Caki2 (cell line): ENCODE data around the gene CTSO. TPM values are rescaled to one million over a fixed set of nuclear protein-coding genes. Genes with fewer than 3 reads are reported as not detected.
A peak's percentile ranks its signal among the peaks of the same experiment; 100 is the strongest.
"Not testable (repeated sequence)": the region's sequence is repeated elsewhere in the genome, so short reads cannot be mapped to it uniquely, and the experiment has no call there.

ENCODE experiments used
- DNase-seq: peaks from one replicate; pipeline ENCODE4 v3.0.0-alpha.2; 2015; ENCODE audit warnings: low read depth
- in situ Hi-C: cut with HindIII; loops from 2 replicates; pipeline ENCODE4 v1.10.0; 2016; ENCODE audit warnings: low sequenced_read_pairs, low pct_unique_long_range_greater_than_20kb, mixed read lengths
- total RNA-seq: library from RNA; depleted of rRNA; stranded (reverse); fragments of >200 nt; shearing (Covaris generic); gene quantifications from 2 replicates; pipeline ENCODE4 v1.2.3, GENCODE V29; 2014; ENCODE audit warnings: low replicate concordance

The CTSO gene
- total RNA-seq, 1 experiment from 2014 or later: 17.0 TPM

GRCh38 chr4:155960522-155960921 lies 6.9 kb upstream of the CTSO start:
- DNase-seq: no peak
- in situ Hi-C loops: no loop called here

GRCh38 chr4:155959417-155959816 lies 5.8 kb upstream of the CTSO start:
- DNase-seq: no peak
- in situ Hi-C loops: no loop called here

- in situ Hi-C loops: no loop called here
These were observed 2.8 kb upstream of the CTSO start for GRCh38 chr4:155956461-155956860.

GRCh38 chr4:155954939-155955338 lies 1.3 kb upstream of the CTSO start:
- DNase-seq: no peak
- in situ Hi-C loops: no loop called here

More at GRCh38 chr4:155956461-155956860, 2.8 kb upstream of the CTSO start:
- no peak for DNase-seq

GRCh38 chr4:155954118-155954685 lies 536 bp upstream of the CTSO start:
- in situ Hi-C loops: no loop called here
- DNase-seq: no peak

GRCh38 chr4:155952501-155952901 lies 1.2 kb downstream of the CTSO start:
- peak; percentile 16 for DNase-seq
- in situ Hi-C loops: no loop called here

GRCh38 chr4:155950461-155950860 lies 3.2 kb downstream of the CTSO start:
- in situ Hi-C loops: no loop called here
- DNase-seq: no peak

- in situ Hi-C loops: no loop called here
- DNase-seq: no peak
These were observed 5.1 kb downstream of the CTSO start for GRCh38 chr4:155948541-155948940.

- in situ Hi-C loops: no loop called here
- DNase-seq: peak; percentile 8
These were observed 7.2 kb downstream of the CTSO start for GRCh38 chr4:155946486-155946885.

GRCh38 chr4:155944516-155944915 lies 9.2 kb downstream of the CTSO start:
- in situ Hi-C loops: no loop called here
- DNase-seq: peak; percentile 8

GRCh38 chr4:155943605-155944291 lies 9.9 kb downstream of the CTSO start:
- no peak for DNase-seq
- in situ Hi-C loops: no loop called here

GRCh38 chr4:155941820-155942219 lies 11.8 kb downstream of the CTSO start:
- in situ Hi-C loops: no loop called here
- DNase-seq: no peak

GRCh38 chr4:155941085-155941790 lies 12.4 kb downstream of the CTSO start:
- in situ Hi-C loops: no loop called here

GRCh38 chr4:155935389-155935986 lies 18.2 kb downstream of the CTSO start:
- in situ Hi-C loops: no loop called here
- DNase-seq: no peak

More at GRCh38 chr4:155941085-155941790, 12.4 kb downstream of the CTSO start:
- DNase-seq: no peak

- DNase-seq, in situ Hi-C loops: not testable (repeated sequence)
These were observed 19.0 kb downstream of the CTSO start for GRCh38 chr4:155934634-155935033.

GRCh38 chr4:155931634-155932033 lies 22.0 kb downstream of the CTSO start:
- no peak for DNase-seq

GRCh38 chr4:155930330-155930729 lies 23.3 kb downstream of the CTSO start:
- DNase-seq: no peak
- in situ Hi-C loops: no loop called here

More at GRCh38 chr4:155931634-155932033, 22.0 kb downstream of the CTSO start:
- in situ Hi-C loops: no loop called here

GRCh38 chr4:155929833-155930232 lies 23.8 kb downstream of the CTSO start:
- in situ Hi-C loops: no loop called here
- no peak for DNase-seq

- in situ Hi-C loops: no loop called here
- DNase-seq: no peak
These were observed 29.0 kb downstream of the CTSO start for GRCh38 chr4:155924637-155925036.
